ENCODE data around the gene KCND2.
"Not testable (repeated sequence)": the region's sequence is repeated elsewhere in the genome, so short reads cannot be mapped to it uniquely, and the experiment has no call there.

The KCND2 gene

GRCh38 chr7:120588862-120589261 is 315.9 kb downstream of the KCND2 start:
- no peak for DNase-seq

- no peak for DNase-seq
These were observed 327.6 kb downstream of the KCND2 start for GRCh38 chr7:120600607-120601006.

GRCh38 chr7:120603366-120603765 is 330.4 kb downstream of the KCND2 start:
- no peak for DNase-seq

- DNase-seq, result no peak
These were observed 336.3 kb downstream of the KCND2 start for GRCh38 chr7:120609136-120609753.

GRCh38 chr7:120611975-120612374 is 339.0 kb downstream of the KCND2 start:
- DNase-seq, result no peak

- DNase-seq, result no peak
These were observed 342.7 kb downstream of the KCND2 start for GRCh38 chr7:120615703-120616102.

GRCh38 chr7:120617275-120617674 is 344.3 kb downstream of the KCND2 start:
- DNase-seq, result no peak

- DNase-seq, result no peak
These were observed 355.3 kb downstream of the KCND2 start for GRCh38 chr7:120628251-120628650.

- DNase-seq, result no peak
These were observed 366.9 kb downstream of the KCND2 start for GRCh38 chr7:120639884-120640283.

GRCh38 chr7:120645966-120646365 is 373.0 kb downstream of the KCND2 start:
- DNase-seq, result no peak

- no peak for DNase-seq
These were observed 381.3 kb downstream of the KCND2 start for GRCh38 chr7:120654241-120654640.

- DNase-seq, result no peak
These were observed 385.5 kb downstream of the KCND2 start for GRCh38 chr7:120658516-120658915.

GRCh38 chr7:120662291-120662690 is 389.3 kb downstream of the KCND2 start:
- DNase-seq, result no peak

- no peak for DNase-seq
These were observed 392.1 kb downstream of the KCND2 start for GRCh38 chr7:120665068-120665467.

- no peak for DNase-seq
These were observed 402.1 kb downstream of the KCND2 start for GRCh38 chr7:120675076-120675475.

GRCh38 chr7:120677535-120677934 is 404.6 kb downstream of the KCND2 start:
- no peak for DNase-seq

- no peak for DNase-seq
These were observed 408.0 kb downstream of the KCND2 start for GRCh38 chr7:120680985-120681384.

GRCh38 chr7:120684463-120684862 is 411.5 kb downstream of the KCND2 start:
- no peak for DNase-seq

- no peak for DNase-seq
These were observed 418.9 kb downstream of the KCND2 start for GRCh38 chr7:120691915-120692314.

- DNase-seq, result peak; percentile 72
These were observed 422.9 kb downstream of the KCND2 start for GRCh38 chr7:120695848-120696247.

GRCh38 chr7:120700796-120701195 is 427.8 kb downstream of the KCND2 start:
- no peak for DNase-seq

GRCh38 chr7:120702408-120702807 is 429.4 kb downstream of the KCND2 start:
- DNase-seq, result not testable (repeated sequence)

GRCh38 chr7:120703585-120704240 is 430.7 kb downstream of the KCND2 start:
- DNase-seq, result no peak

GRCh38 chr7:120709252-120709971 is 436.4 kb downstream of the KCND2 start:
- no peak for DNase-seq

All from NCI-H2029 (cell line).